Measurements from ENCODE around the gene HSPH1. TPM values are rescaled to one million over a fixed set of nuclear protein-coding genes. Genes with fewer than 3 reads are reported as not detected.

HSPH1 gene
- total and polyA plus RNA-seq, 2 of the 13 experiments (the other 11 are each of a cell fraction or from before 2014, with no cell fraction given) = 13.0 to 62.9 TPM

GRCh38 chr13:31161557-31162150 lies at the start of gene HSPH1 (continued):
- TF ChIP-seq IRF1 (CRISPR knock-in tag; IDR thresholded peaks at IDR 0.05; ENCODE audit: low read depth) = no peak
- no peak for TF ChIP-seq SNAI1 (CRISPR knock-in tag; IDR thresholded peaks at IDR 0.05; ENCODE audit: borderline replicate concordance)
- TF ChIP-seq GLMP (CRISPR knock-in tag; IDR thresholded peaks at IDR 0.05; ENCODE audit: borderline replicate concordance) = no peak
- no peak for TF ChIP-seq TAF15 (IDR thresholded peaks at IDR 0.05; ENCODE audit: low read depth, low read length, poor library complexity, severe bottlenecking)
- TF ChIP-seq HNRNPK (IDR thresholded peaks at IDR 0.05; ENCODE audit: low read depth, low read length, poor library complexity, severe bottlenecking) = no peak
- TF ChIP-seq ZBED4 (CRISPR knock-in tag; IDR thresholded peaks at IDR 0.05; ENCODE audit: borderline replicate concordance) = 0 out of 2 replicates have a peak, but pooled peaks have one; percentile 85
- no peak for TF ChIP-seq ZFP36 (IDR thresholded peaks at IDR 0.05; ENCODE audit: borderline replicate concordance, low read depth, low read length, partially characterized antibody)
- peak; percentile 80; the same call in 1 of the 2 replicates for TF ChIP-seq KLF6 (CRISPR knock-in tag; IDR thresholded peaks at IDR 0.05)
- TF ChIP-seq ZNF775 (CRISPR knock-in tag; IDR thresholded peaks at IDR 0.05; ENCODE audit: borderline replicate concordance) = no peak
- no peak for TF ChIP-seq ZNF354B (CRISPR knock-in tag; IDR thresholded peaks at IDR 0.05)
- no peak; the same call in 1 of the 2 replicates for TF ChIP-seq ZNF142 (CRISPR knock-in tag; IDR thresholded peaks at IDR 0.05)
- TF ChIP-seq SNRNP70 (IDR thresholded peaks at IDR 0.05; ENCODE audit: low read depth, low read length) = no peak
- peak; percentile 83 for TF ChIP-seq SP2 (CRISPR knock-in tag; IDR thresholded peaks at IDR 0.05)
- TF ChIP-seq ZNF101 (CRISPR knock-in tag; IDR thresholded peaks at IDR 0.05; ENCODE audit: borderline replicate concordance, low read depth) = no peak
- TF ChIP-seq TCF7L2 (IDR thresholded peaks at IDR 0.05; ENCODE audit: low read depth, low read length) = no peak
- no peak for TF ChIP-seq ZNF251 (CRISPR knock-in tag; IDR thresholded peaks at IDR 0.05)

All from HepG2 (cell line).